Omental fat pad (tissue), 4 donors: ENCODE measurements around the gene ZBTB2. TPM values are rescaled to one million over a fixed set of nuclear protein-coding genes. Genes with fewer than 3 reads are reported as not detected.

Experiments
- ATAC-seq: fragments of 150-250 bp; one replicate; pipeline ENCODE4 v1.9.1; 2016; ENCODE audit warnings: mild to moderate bottlenecking, moderate library complexity; ENCODE audit not compliant: low FRiP score
- DNase-seq: peaks from one replicate; pipeline ENCODE4 v3.0.0-alpha.2; 2019; ENCODE audit warnings: low spot score
- total RNA-seq, 4 donors: library from RNA; depleted of rRNA; stranded (reverse); fragments of >200 nt; gene quantifications; one replicate each; pipeline ENCODE4 v1.1.0, GENCODE V29; 2016
- TF ChIP-seq, protein P1 (sequence below), 3 donors: fragments of 450-650 bp; IDR thresholded peaks; one replicate each; pipeline ENCODE4 v1.5.1; 2016 to 2017; ENCODE audit warnings: antibody characterized with exemption in 3 of 3, mild to moderate bottlenecking in 3 of 3, moderate library complexity in 2 of 3

The ZBTB2 gene
- total RNA-seq, 4 donors from 2014 or later = 9.3 to 27.1 (median 16.6) TPM

GRCh38 chr6:151374036-151374683 lies 17.2 kb downstream of the ZBTB2 start:
- DNase-seq (no peak), ATAC-seq (no peak)
- TF ChIP-seq, protein P1, sequence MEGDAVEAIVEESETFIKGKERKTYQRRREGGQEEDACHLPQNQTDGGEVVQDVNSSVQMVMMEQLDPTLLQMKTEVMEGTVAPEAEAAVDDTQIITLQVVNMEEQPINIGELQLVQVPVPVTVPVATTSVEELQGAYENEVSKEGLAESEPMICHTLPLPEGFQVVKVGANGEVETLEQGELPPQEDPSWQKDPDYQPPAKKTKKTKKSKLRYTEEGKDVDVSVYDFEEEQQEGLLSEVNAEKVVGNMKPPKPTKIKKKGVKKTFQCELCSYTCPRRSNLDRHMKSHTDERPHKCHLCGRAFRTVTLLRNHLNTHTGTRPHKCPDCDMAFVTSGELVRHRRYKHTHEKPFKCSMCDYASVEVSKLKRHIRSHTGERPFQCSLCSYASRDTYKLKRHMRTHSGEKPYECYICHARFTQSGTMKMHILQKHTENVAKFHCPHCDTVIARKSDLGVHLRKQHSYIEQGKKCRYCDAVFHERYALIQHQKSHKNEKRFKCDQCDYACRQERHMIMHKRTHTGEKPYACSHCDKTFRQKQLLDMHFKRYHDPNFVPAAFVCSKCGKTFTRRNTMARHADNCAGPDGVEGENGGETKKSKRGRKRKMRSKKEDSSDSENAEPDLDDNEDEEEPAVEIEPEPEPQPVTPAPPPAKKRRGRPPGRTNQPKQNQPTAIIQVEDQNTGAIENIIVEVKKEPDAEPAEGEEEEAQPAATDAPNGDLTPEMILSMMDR (IDR thresholded peaks at IDR 0.05) = no peak

DNA sequence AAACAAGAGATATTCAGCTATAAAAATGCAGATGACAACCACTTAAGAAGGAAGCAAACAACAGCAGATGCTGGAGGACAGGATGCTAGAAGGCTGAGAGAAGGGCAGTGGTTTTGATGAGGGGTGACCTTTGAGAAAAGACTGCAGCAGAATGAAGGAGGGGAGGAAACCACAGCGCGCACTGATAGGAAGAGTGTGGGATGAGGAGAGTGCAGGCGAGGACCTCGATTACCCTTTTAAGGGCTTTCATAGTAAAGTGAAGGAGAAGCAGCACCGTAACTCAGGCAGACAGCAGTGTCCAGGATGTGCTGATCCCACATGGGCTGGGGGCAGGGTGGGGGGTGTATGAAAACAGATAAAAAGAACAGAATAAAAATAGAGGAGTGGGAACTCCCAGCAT lies 19.2 kb downstream of the ZBTB2 start:
- DNase-seq = no peak
- TF ChIP-seq, protein P1 (IDR thresholded peaks at IDR 0.05) = no peak
- ATAC-seq = no peak

- TF ChIP-seq, protein P1 (IDR thresholded peaks at IDR 0.05) = no peak
- DNase-seq = no peak
- no peak for ATAC-seq
These were observed 20.8 kb downstream of the ZBTB2 start for GRCh38 chr6:151370509-151371078.

- ATAC-seq (no peak), DNase-seq (no peak)
- TF ChIP-seq, protein P1 (IDR thresholded peaks at IDR 0.05) = no peak
These were observed 26.1 kb downstream of the ZBTB2 start for GRCh38 chr6:151365233-151365632.

DNA sequence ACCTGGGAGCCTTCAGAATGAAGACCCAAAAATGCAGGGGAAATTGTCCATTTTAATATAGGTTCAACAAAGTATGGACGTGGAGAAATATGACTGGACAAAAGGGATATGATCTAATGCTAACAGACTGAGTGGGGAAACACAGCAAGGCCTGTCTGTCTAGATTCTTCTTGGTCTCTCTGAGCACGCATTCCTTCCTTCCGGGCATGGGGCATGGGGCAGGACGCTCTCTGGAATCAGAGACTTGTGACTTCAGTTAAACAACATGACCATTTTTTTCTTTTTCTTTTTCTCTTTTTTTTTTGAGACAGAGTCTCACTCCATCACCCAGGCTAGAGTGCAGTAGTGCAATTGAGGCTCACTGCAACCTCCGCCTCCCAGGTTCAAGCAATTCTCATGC lies 31.9 kb downstream of the ZBTB2 start:
- TF ChIP-seq, protein P1 (IDR thresholded peaks at IDR 0.05) = no peak
- DNase-seq (no peak), ATAC-seq (no peak)

GRCh38 chr6:151358475-151358874 lies 32.9 kb downstream of the ZBTB2 start:
- no peak for DNase-seq
- TF ChIP-seq, protein P1 (IDR thresholded peaks at IDR 0.05) = no peak
- no peak for ATAC-seq
